ENCODE results near the gene MYO7B. TPM values are rescaled to one million over a fixed set of nuclear protein-coding genes. Genes with fewer than 3 reads are reported as not detected.

The MYO7B gene
- polyA plus RNA-seq, 2 of the 4 experiments (the other 2 are of a cell fraction): 0.04 to 0.09 TPM

DNA sequence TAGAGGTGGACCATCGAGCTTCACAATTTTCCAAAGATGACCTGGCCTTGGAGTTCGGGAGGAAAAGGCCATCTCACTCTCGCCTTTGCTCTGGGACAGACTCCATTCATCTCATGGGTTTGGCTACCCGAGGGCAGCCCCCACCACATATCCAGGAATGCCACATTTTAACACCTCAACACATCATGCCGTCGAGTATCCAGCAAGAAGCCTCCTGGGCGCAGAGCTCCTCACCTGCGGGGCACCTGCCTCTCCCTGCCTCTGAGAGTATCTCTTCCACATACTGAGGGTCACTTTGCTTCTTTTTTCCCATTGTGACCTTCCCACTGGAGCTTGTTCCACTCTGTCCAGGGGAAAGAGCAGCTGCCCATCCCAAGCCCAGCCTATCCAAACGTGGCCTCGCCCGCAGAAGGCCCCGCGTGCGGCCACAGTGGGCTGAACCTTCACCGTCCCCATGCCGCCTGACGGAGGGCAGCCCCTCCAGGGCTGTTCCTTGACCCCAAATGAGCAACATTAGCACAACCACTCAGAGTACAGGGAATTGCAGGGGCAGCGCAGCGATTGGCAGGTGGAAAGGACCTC, 145.3 kb downstream of the MYO7B start:
- H3K27ac ChIP-seq: no peak overlapping the region
- 82% methylated on average over 17 of the region's 19 CpGs for WGBS (ENCODE audit: missing lambda C conversion rate)
- ATAC-seq: no peak
- FAIRE-seq: no peak
- H3K4me3 ChIP-seq: no peak overlapping the region
- ChIA-PET POLR2A (no interaction called here), CTCF (interaction anchor here (0.5 to 1.7 kb wide), 3 partner anchors 17 to 670 kb away, joined by 3 to 5 read pairs (median 5); no protein-coding TSS in a partner anchor)
- peaks cover 5% of the 10 kb centered on the region; the same call in 2 of the 3 replicates for H3K4me1 ChIP-seq
- TF ChIP-seq, protein P1, sequence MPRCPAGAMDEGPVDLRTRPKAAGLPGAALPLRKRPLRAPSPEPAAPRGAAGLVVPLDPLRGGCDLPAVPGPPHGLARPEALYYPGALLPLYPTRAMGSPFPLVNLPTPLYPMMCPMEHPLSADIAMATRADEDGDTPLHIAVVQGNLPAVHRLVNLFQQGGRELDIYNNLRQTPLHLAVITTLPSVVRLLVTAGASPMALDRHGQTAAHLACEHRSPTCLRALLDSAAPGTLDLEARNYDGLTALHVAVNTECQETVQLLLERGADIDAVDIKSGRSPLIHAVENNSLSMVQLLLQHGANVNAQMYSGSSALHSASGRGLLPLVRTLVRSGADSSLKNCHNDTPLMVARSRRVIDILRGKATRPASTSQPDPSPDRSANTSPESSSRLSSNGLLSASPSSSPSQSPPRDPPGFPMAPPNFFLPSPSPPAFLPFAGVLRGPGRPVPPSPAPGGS (IDR thresholded peaks at IDR 0.05): no peak
- no peak for TF ChIP-seq RNF2 (IDR thresholded peaks at IDR 0.05; ENCODE audit: borderline replicate concordance, low read depth)
- no peaks in the 10 kb centered on the region for H3K9me3 ChIP-seq
- no peak for DNase-seq (ENCODE audit: low read depth in 1 of 2, low spot score in 1 of 2)
- no peak overlapping the region for H3K4me2 ChIP-seq

DNA sequence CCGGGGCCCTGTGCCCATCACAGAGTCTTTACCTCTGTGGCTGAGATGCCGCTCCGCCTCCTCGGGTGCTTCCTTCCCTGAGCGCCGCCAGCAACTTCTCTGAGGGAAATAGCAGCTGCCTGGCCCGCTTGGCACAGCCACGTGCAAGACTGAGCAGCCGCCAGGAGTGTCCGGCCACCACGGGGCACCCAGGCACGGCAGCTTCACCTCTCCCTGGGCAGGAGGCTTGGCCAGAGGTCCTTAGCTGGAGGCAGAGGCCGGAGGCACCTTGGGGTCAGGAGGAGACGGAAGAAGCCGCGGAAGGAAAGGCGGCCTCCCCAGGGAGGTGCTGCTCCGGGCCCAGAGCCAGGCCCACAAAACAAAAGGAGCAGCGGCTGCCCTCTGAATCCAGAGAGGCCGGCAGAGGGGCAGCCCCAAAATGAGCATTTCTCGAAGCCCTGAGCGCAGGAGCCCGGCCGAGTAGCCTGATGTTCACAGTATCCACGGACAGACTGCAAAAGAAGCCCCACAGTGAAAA, 145.9 kb downstream of the MYO7B start:
- FAIRE-seq (no peak), ATAC-seq (no peak), DNase-seq (ENCODE audit: low read depth in 1 of 2, low spot score in 1 of 2) (no peak)
- Histone ChIP-seq H3K27ac (no peak overlapping the region), H3K4me1 (no peaks in the 10 kb centered on the region), H3K4me2 (no peak overlapping the region), H3K4me3 (no peak overlapping the region), H3K9me3 (no peaks in the 10 kb centered on the region)
- ChIA-PET POLR2A (no interaction called here), CTCF (no interaction called here)
- TF ChIP-seq ZSCAN20 (CRISPR knock-in tag; IDR thresholded peaks at IDR 0.05) (no peak), RFX5 (IDR thresholded peaks at IDR 0.05) (no peak), FOSB (CRISPR knock-in tag; IDR thresholded peaks at IDR 0.05) (no peak)
- TF ChIP-seq, protein P2, sequence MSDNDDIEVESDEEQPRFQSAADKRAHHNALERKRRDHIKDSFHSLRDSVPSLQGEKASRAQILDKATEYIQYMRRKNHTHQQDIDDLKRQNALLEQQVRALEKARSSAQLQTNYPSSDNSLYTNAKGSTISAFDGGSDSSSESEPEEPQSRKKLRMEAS (IDR thresholded peaks at IDR 0.05): no peak
- TF ChIP-seq, protein P3, sequence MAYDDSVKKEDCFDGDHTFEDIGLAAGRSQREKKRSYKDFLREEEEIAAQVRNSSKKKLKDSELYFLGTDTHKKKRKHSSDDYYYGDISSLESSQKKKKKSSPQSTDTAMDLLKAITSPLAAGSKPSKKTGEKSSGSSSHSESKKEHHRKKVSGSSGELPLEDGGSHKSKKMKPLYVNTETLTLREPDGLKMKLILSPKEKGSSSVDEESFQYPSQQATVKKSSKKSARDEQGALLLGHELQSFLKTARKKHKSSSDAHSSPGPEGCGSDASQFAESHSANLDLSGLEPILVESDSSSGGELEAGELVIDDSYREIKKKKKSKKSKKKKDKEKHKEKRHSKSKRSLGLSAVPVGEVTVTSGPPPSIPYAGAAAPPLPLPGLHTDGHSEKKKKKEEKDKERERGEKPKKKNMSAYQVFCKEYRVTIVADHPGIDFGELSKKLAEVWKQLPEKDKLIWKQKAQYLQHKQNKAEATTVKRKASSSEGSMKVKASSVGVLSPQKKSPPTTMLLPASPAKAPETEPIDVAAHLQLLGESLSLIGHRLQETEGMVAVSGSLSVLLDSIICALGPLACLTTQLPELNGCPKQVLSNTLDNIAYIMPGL (CRISPR knock-in tag; IDR thresholded peaks at IDR 0.05; ENCODE audit: borderline replicate concordance): no peak
- WGBS (ENCODE audit: missing lambda C conversion rate): 88% methylated on average over 24 of the region's 25 CpGs

DNA sequence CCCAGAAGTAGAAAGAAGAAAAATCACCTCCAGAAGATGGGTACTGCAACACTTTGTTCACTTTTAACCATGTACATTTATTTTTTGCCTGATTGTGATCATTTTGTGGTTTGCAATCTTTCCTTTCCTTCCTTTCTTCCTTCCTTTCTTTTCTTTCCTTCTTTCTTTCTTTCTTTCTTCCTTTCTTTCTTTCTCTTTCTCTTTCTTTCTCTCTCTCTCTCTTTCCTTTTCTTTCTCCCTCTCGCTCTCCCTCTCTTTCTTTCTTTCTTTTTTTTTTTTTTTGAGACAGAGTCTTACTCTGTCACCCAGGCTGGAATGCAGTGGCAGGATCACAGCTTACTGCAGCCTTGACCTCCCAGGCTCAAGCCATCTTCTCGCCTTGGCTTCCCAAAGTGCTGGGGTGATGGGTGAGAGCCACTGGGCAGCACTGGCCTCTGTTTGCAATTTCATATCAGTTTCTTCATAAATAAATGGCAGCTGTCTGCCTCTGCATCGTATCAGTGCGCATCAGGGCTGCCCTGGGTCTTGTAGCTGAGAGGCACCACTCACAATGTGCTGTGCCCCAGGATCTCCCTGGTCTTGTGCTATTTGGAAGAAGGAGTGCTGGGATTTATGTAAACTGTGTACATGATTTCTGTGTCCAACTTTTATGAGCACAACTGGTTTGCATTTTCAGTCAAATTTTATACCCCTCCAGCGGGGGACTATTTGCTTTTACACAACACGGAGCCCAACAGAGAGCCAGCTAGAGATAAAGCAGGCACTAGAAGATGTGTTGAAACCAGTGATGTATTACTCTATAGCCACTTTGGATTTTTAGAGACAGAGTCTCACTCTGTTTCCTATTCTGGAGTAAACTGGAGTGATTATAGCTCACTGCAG, 146.7 kb downstream of the MYO7B start:
- Histone ChIP-seq H3K4me1 (no peaks in the 10 kb centered on the region), H3K9me3 (no peaks in the 10 kb centered on the region), H3K27ac (no peak overlapping the region), H3K4me2 (no peak overlapping the region), H3K4me3 (no peak overlapping the region)
- TF ChIP-seq ZC3H11A (IDR thresholded peaks at IDR 0.05) (no peak), SMC3 (IDR thresholded peaks at IDR 0.05) (no peak), POLR2A (IDR thresholded peaks at IDR 0.05; ENCODE audit: low read length) (no peak), ZFP36 (IDR thresholded peaks at IDR 0.05; ENCODE audit: borderline replicate concordance, partially characterized antibody) (no peak), CHD4 (IDR thresholded peaks at IDR 0.05; ENCODE audit: borderline replicate concordance) (no peak), POLR2AphosphoS2 (conservative IDR thresholded peaks at IDR 0.05; ENCODE audit: low read length) (no peak), RNF2 (IDR thresholded peaks at IDR 0.05; ENCODE audit: borderline replicate concordance, low read depth) (no peak), GATA3 (IDR thresholded peaks at IDR 0.05; ENCODE audit: borderline replicate concordance) (no peak), CEBPB (IDR thresholded peaks at IDR 0.05) (no peak)
- TF ChIP-seq, protein P4, sequence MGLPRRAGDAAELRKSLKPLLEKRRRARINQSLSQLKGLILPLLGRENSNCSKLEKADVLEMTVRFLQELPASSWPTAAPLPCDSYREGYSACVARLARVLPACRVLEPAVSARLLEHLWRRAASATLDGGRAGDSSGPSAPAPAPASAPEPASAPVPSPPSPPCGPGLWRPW (IDR thresholded peaks at IDR 0.05): no peak
- TF ChIP-seq, protein P5, sequence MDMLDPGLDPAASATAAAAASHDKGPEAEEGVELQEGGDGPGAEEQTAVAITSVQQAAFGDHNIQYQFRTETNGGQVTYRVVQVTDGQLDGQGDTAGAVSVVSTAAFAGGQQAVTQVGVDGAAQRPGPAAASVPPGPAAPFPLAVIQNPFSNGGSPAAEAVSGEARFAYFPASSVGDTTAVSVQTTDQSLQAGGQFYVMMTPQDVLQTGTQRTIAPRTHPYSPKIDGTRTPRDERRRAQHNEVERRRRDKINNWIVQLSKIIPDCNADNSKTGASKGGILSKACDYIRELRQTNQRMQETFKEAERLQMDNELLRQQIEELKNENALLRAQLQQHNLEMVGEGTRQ (IDR thresholded peaks at IDR 0.05): no peak
- no peak for DNase-seq (ENCODE audit: low read depth in 1 of 2, low spot score in 1 of 2)
- POLR2A ChIA-PET: no interaction called here
- CTCF ChIA-PET: interaction anchor here (1.1 to 1.4 kb wide), 3 partner anchors 11 to 32 kb away, joined by 3 to 5 read pairs (median 5); no protein-coding TSS in a partner anchor
- no peak for FAIRE-seq
- no peak for ATAC-seq
- WGBS (ENCODE audit: missing lambda C conversion rate): 85% methylated on average over 6 of the region's 6 CpGs

All from A549 (cell line).